H9 (cell line): ENCODE data around the gene FADD. TPM values are rescaled to one million over a fixed set of nuclear protein-coding genes. Genes with fewer than 3 reads are reported as not detected.

ENCODE experiments used
- DNase-seq: peaks from one replicate; pipeline ENCODE4 v3.0.0-alpha.2; 2017
- H2AFZ ChIP-seq: one replicate; pipeline ENCODE4 v1.6.1; 2013; ENCODE audit warnings: mild to moderate bottlenecking, low read length, control low read depth, moderate library complexity
- H2AK5ac ChIP-seq: 2 replicates; pipeline ENCODE4 v1.6.1; 2013; ENCODE audit warnings: low read length, control low read depth, mixed read lengths; ENCODE audit not compliant: insufficient read length
- H2BK120ac ChIP-seq: one replicate; pipeline ENCODE4 v1.6.1; 2013; ENCODE audit warnings: low read depth, mild to moderate bottlenecking, low read length, control low read depth, inconsistent platforms; ENCODE audit not compliant: poor library complexity, severe bottlenecking
- H2BK12ac ChIP-seq: 2 replicates; pipeline ENCODE4 v1.6.1; 2013; ENCODE audit warnings: low read length, control low read depth, mixed read lengths, low read depth; ENCODE audit not compliant: insufficient read length
- H2BK15ac ChIP-seq: 2 replicates; pipeline ENCODE4 v1.6.1; 2013; ENCODE audit warnings: low read depth, low read length, control low read depth
- H2BK20ac ChIP-seq: one replicate; pipeline ENCODE4 v1.6.1; 2013; ENCODE audit warnings: low read depth, mild to moderate bottlenecking, low read length, control low read depth, inconsistent platforms; ENCODE audit not compliant: poor library complexity, severe bottlenecking
- H2BK5ac ChIP-seq: 2 replicates; pipeline ENCODE4 v1.6.1; 2013; ENCODE audit warnings: low read length, control low read depth, mixed read lengths; ENCODE audit not compliant: insufficient read length
- H3K14ac ChIP-seq: 2 replicates; pipeline ENCODE4 v1.6.1; 2013; ENCODE audit warnings: low read length, control low read depth; ENCODE audit not compliant: insufficient read depth
- H3K18ac ChIP-seq: 2 replicates; pipeline ENCODE4 v1.6.1; 2013; ENCODE audit warnings: low read depth, mild to moderate bottlenecking, mixed read lengths, low read length, control low read depth; ENCODE audit not compliant: insufficient read length
- H3K23ac ChIP-seq: 2 replicates; pipeline ENCODE4 v1.6.1; 2013; ENCODE audit warnings: low read length, control low read depth, mixed read lengths, low read depth; ENCODE audit not compliant: insufficient read length
- H3K23me2 ChIP-seq: 2 replicates; pipeline ENCODE4 v1.6.1; 2013; ENCODE audit warnings: low read depth, mild to moderate bottlenecking, mixed read lengths, low read length, control low read depth; ENCODE audit not compliant: insufficient read length, poor library complexity, severe bottlenecking
- H3K27ac ChIP-seq: 2 replicates; pipeline ENCODE4 v1.5.1; 2013; ENCODE audit warnings: low read length, control low read depth, mixed read lengths, low read depth; ENCODE audit not compliant: insufficient read length
- H3K27me3 ChIP-seq: 2 replicates; pipeline ENCODE4 v1.6.1; 2013; ENCODE audit warnings: low read length, control low read depth, inconsistent platforms; ENCODE audit not compliant: insufficient read depth
- H3K4ac ChIP-seq: 2 replicates; pipeline ENCODE4 v1.6.1; 2013; ENCODE audit warnings: low read depth, mild to moderate bottlenecking, control low read depth, inconsistent platforms, low read length, moderate library complexity
- H3K4me1 ChIP-seq: 2 replicates; pipeline ENCODE4 v1.6.1; 2013; ENCODE audit warnings: low read length, control low read depth, inconsistent platforms; ENCODE audit not compliant: insufficient read depth
- H3K4me2 ChIP-seq: 2 replicates; pipeline ENCODE4 v1.6.1; 2013; ENCODE audit warnings: low read length, control low read depth, mixed read lengths; ENCODE audit not compliant: insufficient read length, insufficient read depth
- H3K56ac ChIP-seq: 2 replicates; pipeline ENCODE4 v1.6.1; 2013; ENCODE audit warnings: low read depth, mild to moderate bottlenecking, mixed read lengths, low read length, control low read depth; ENCODE audit not compliant: insufficient read length
- H3K79me1 ChIP-seq: 2 replicates; pipeline ENCODE4 v1.6.1; 2013; ENCODE audit warnings: low read depth, mild to moderate bottlenecking, moderate library complexity, low read length, control low read depth, inconsistent platforms; ENCODE audit not compliant: insufficient read depth, poor library complexity, severe bottlenecking
- H3K79me2 ChIP-seq: 2 replicates; pipeline ENCODE4 v1.6.1; 2013; ENCODE audit warnings: low read length, control low read depth, inconsistent platforms; ENCODE audit not compliant: insufficient read depth
- H3K9ac ChIP-seq: 2 replicates; pipeline ENCODE4 v1.6.1; 2013; ENCODE audit warnings: low read length, control low read depth, mixed read lengths; ENCODE audit not compliant: insufficient read length; ENCODE audit errors: extremely low read depth
- H3K9me3 ChIP-seq: one replicate; pipeline ENCODE4 v1.6.1; 2013; ENCODE audit warnings: low read depth, low read length, inconsistent platforms; ENCODE audit not compliant: control insufficient read depth
- H3T11ph ChIP-seq: one replicate; pipeline ENCODE4 v1.6.1; 2013; ENCODE audit warnings: mild to moderate bottlenecking, low read length, control low read depth, inconsistent platforms
- H4K20me1 ChIP-seq: one replicate; pipeline ENCODE4 v1.6.1; 2013; ENCODE audit not compliant: control insufficient read depth, insufficient read length, insufficient read depth
- H4K5ac ChIP-seq: 2 replicates; pipeline ENCODE4 v1.6.1; 2013; ENCODE audit warnings: low read depth, mild to moderate bottlenecking, mixed read lengths, low read length, control low read depth; ENCODE audit not compliant: insufficient read length
- H4K8ac ChIP-seq: replicated peaks from 2 replicates; pipeline ENCODE4 v1.6.1; 2013; ENCODE audit warnings: low read length, control low read depth, mixed read lengths, low read depth; ENCODE audit not compliant: insufficient read length
- H4K91ac ChIP-seq: 2 replicates; pipeline ENCODE4 v1.6.1; 2013; ENCODE audit warnings: low read depth, mild to moderate bottlenecking, moderate library complexity, mixed read lengths, low read length, control low read depth; ENCODE audit not compliant: insufficient read length
- H3K27ac Mint-ChIP-seq, 3 experiments: 2 replicates in 2 of 3; 3 replicates in 1 of 3; pipeline ENCODE4 v1.8.0; 2020 to 2021; ENCODE audit warnings: mixed read lengths in 3 of 3, mild to moderate bottlenecking in 1 of 3, moderate library complexity in 1 of 3
- H3K27me3 Mint-ChIP-seq: 2 replicates; pipeline ENCODE4 v1.8.0; 2021; ENCODE audit warnings: low read depth, mild to moderate bottlenecking, moderate library complexity, mixed read lengths
- H3K36me3 Mint-ChIP-seq, 3 experiments: 2 replicates in 2 of 3; 3 replicates in 1 of 3; pipeline ENCODE4 v1.8.0; 2020 to 2021; ENCODE audit warnings: low read depth in 3 of 3, mixed read lengths in 3 of 3; ENCODE audit not compliant: insufficient read depth in 1 of 3
- H3K4me1 Mint-ChIP-seq, 2 experiments: 2 replicates each; pipeline ENCODE4 v1.8.0; 2020; ENCODE audit warnings: mixed read lengths in 2 of 2
- H3K4me3 Mint-ChIP-seq, 2 experiments: 2 replicates in 1 of 2; 3 replicates in 1 of 2; pipeline ENCODE4 v1.8.0; 2020 to 2021; ENCODE audit warnings: mild to moderate bottlenecking in 2 of 2, mixed read lengths in 2 of 2, moderate library complexity in 1 of 2
- H3K9me3 Mint-ChIP-seq, 2 experiments: 2 replicates in 1 of 2; 3 replicates in 1 of 2; pipeline ENCODE4 v1.8.0; 2020; ENCODE audit warnings: mild to moderate bottlenecking in 2 of 2, mixed read lengths in 2 of 2, moderate library complexity in 1 of 2
- WGBS: extraction: QIAGEN DNeasy Blood & Tissue Kit; methylation state at CpG from one replicate; pipeline ENCODE4 v1.1.7; 2013; ENCODE audit warnings: missing lambda C conversion rate, low lambda C conversion rate, mixed read lengths; ENCODE audit not compliant: insufficient read length; ENCODE audit errors: extremely low coverage; 5-methylcytosine and 5-hydroxymethylcytosine counted together
- total RNA-seq: library from RNA; stranded (reverse); gene quantifications from 2 replicates; pipeline ENCODE4 v1.2.1, GENCODE V29; 2021
- TF ChIP-seq, protein P1 (sequence below): fragments of 200-600 bp; sonication (generic); conservative IDR thresholded peaks from 3 replicates; pipeline ENCODE4 v1.8.0; 2021; ENCODE audit warnings: antibody characterized with exemption, mild to moderate bottlenecking

FADD gene
- total RNA-seq, 1 experiment from 2014 or later: 51.1 TPM

DNA sequence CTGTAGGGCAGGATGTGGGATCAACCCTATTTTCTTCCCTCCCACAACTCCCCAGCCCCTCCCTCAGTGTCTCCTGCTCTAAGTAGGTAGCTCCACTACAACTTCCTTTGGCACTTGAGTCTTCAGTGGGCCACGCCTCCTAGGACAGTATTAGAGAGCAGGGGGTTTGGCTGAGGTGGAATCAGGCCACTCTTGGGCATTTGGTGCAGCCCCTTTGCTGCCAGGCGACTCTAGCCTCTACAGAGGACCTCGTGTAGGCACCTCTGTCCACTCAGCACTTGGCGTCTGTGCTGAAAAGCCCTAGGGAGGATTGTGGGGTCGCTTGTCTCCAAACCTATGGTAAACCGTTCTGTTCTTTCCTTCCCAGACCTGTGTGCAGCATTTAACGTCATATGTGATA is 2.7 kb downstream of the FADD start:
- Histone ChIP-seq H3T11ph (no peak overlapping the region), H3K23me2 (peaks cover 14% of the 10 kb centered on the region), H2BK20ac (no peak overlapping the region), H2AFZ (no peak overlapping the region), H2BK5ac (no peak overlapping the region), H3K23ac (no peak overlapping the region), H3K4me2 (no peak overlapping the region), H2AK5ac (no peak overlapping the region), H4K20me1 (peaks cover 3% of the 10 kb centered on the region), H3K79me2 (peaks cover 17% of the 10 kb centered on the region), H3K18ac (no peak overlapping the region), H4K5ac (no peak overlapping the region), H4K91ac (no peak overlapping the region), H4K8ac (no peak overlapping the region), H3K56ac (no peak overlapping the region), H3K79me1 (peaks cover 9% of the 10 kb centered on the region), H3K4ac (no peak overlapping the region), H3K27ac (no peak overlapping the region), H3K9me3 (no peaks in the 10 kb centered on the region), H2BK12ac (no peak overlapping the region), H2BK120ac (no peak overlapping the region), H3K14ac (no peak overlapping the region), H2BK15ac (no peak overlapping the region), H3K27me3 (no peaks in the 10 kb centered on the region), H3K9ac (no peak overlapping the region), H3K4me1 (peaks cover 3% of the 10 kb centered on the region; the same call in 1 of the 2 replicates)
- peak overlapping the region in 2 of 3 experiments; percentile 68 to 91; a peak in 4 of 7 replicates for H3K27ac Mint-ChIP-seq
- H3K9me3 Mint-ChIP-seq: no peaks in the 10 kb centered on the region
- H3K36me3 Mint-ChIP-seq: peaks cover 27 to 53% (median 47%) of the 10 kb centered on the region in 3 experiments
- H3K27me3 Mint-ChIP-seq: no peaks in the 10 kb centered on the region
- H3K4me3 Mint-ChIP-seq: 0 out of 5 replicates have a peak overlapping the region, but pooled peaks of 1 of the 2 experiments have one; percentile 87
- WGBS: no CpG with 5 or more reads among the region's 7 CpGs
- H3K4me1 Mint-ChIP-seq: peaks cover 37 to 42% of the 10 kb centered on the region in 2 experiments
- no peak for DNase-seq
- TF ChIP-seq, protein P1, sequence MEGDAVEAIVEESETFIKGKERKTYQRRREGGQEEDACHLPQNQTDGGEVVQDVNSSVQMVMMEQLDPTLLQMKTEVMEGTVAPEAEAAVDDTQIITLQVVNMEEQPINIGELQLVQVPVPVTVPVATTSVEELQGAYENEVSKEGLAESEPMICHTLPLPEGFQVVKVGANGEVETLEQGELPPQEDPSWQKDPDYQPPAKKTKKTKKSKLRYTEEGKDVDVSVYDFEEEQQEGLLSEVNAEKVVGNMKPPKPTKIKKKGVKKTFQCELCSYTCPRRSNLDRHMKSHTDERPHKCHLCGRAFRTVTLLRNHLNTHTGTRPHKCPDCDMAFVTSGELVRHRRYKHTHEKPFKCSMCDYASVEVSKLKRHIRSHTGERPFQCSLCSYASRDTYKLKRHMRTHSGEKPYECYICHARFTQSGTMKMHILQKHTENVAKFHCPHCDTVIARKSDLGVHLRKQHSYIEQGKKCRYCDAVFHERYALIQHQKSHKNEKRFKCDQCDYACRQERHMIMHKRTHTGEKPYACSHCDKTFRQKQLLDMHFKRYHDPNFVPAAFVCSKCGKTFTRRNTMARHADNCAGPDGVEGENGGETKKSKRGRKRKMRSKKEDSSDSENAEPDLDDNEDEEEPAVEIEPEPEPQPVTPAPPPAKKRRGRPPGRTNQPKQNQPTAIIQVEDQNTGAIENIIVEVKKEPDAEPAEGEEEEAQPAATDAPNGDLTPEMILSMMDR: no peak
